HepG2 (cell line): Measurements from ENCODE around the gene PSMC1. TPM values are rescaled to one million over a fixed set of nuclear protein-coding genes. Genes with fewer than 3 reads are reported as not detected.
A peak's percentile ranks its signal among the peaks of the same experiment; 100 is the strongest.

ENCODE experiments used
- ATAC-seq: fragments of 200-7000 bp; cut with Tn5 transposase; 3 replicates; pipeline ENCODE4 v1.9.1; 2020; ENCODE audit warnings: mild to moderate bottlenecking, moderate library complexity
- BruUV-seq: library from RNA; stranded (reverse); fragments of 400-500 nt; replicated peaks from 2 replicates; lab custom pipeline; 2021; lab: Mats Ljungman, UMichigan
- CTCF ChIA-PET: fragments of 300-600 bp; formaldehyde crosslinking; extraction: SDS; loops from one replicate; lab custom pipeline; 2021; ENCODE audit warnings: low total read pairs, inconsistent platforms, low intra/inter-chr PET ratio; lab: Yijun Ruan, JAX
- POLR2A ChIA-PET: fragments of 350-600 bp; sonication (Branson Sonifier 250); formaldehyde crosslinking; loops from one replicate; lab custom pipeline; 2020; ENCODE audit warnings: antibody characterized with exemption, inconsistent platforms; lab: Yijun Ruan, JAX
- DNase-seq: peaks from one replicate; pipeline ENCODE4 v3.0.0-alpha.2; 2015; ENCODE audit warnings: low spot score
- FAIRE-seq: peaks from 3 replicates; lab custom pipeline; 2011; peaks lifted over from hg19 to GRCh38; lab: Jason Lieb, UNC
- H2AFZ ChIP-seq: one replicate; pipeline ENCODE4 v1.6.1; 2011; ENCODE audit warnings: low read length, inconsistent platforms
- H3K27ac ChIP-seq: fragments of 300-600 bp; 3 replicates; pipeline ENCODE4 v1.8.0; 2011; ENCODE audit warnings: mixed run types, mild to moderate bottlenecking, mixed read lengths, low read length, inconsistent platforms; ENCODE audit not compliant: insufficient read depth; ENCODE audit errors: extremely low read length
- H3K27me3 ChIP-seq, 2 experiments: fragments of 200-600 bp in 1 of 2; 2 replicates in 1 of 2; 3 replicates in 1 of 2; pipeline versions ENCODE4 v1.6.0 to v1.8.0; 2011; ENCODE audit warnings: low read length in 2 of 2, mild to moderate bottlenecking in 2 of 2, moderate library complexity in 2 of 2, inconsistent platforms in 1 of 2; ENCODE audit not compliant: insufficient read depth in 2 of 2, control insufficient read depth in 1 of 2
- H3K36me3 ChIP-seq, 2 experiments: fragments of 200-600 bp in 1 of 2; replicated peaks in 1 of 2; 2 replicates in 1 of 2; 3 replicates in 1 of 2; pipeline versions ENCODE4 v1.5.1 to v1.8.0; 2011; ENCODE audit warnings: low read length in 2 of 2, inconsistent platforms in 1 of 2; ENCODE audit not compliant: insufficient read depth in 2 of 2, control insufficient read depth in 1 of 2
- H3K4me1 ChIP-seq: 2 replicates; pipeline ENCODE4 v1.5.1; 2012; ENCODE audit warnings: low read length, inconsistent platforms; ENCODE audit not compliant: insufficient read depth
- H3K4me2 ChIP-seq: 2 replicates; pipeline ENCODE4 v1.6.0; 2011; ENCODE audit warnings: low read depth, low read length, inconsistent platforms
- H3K4me3 ChIP-seq, 3 experiments: fragments of 200-600 bp in 1 of 3; sonication (generic), shearing (Covaris generic) in 1 of 3; replicated peaks in 1 of 3; 2 replicates each; pipeline ENCODE4 v1.5.1; 2011 to 2016; ENCODE audit warnings: low read length in 3 of 3, inconsistent platforms in 2 of 3, low read depth in 2 of 3, mild to moderate bottlenecking in 2 of 3, control low read depth in 1 of 3, mixed read lengths in 1 of 3; ENCODE audit not compliant: insufficient read depth in 1 of 3
- H3K79me2 ChIP-seq: one replicate; pipeline ENCODE4 v1.6.1; 2011; ENCODE audit warnings: low read length, inconsistent platforms; ENCODE audit not compliant: insufficient read depth
- H3K9ac ChIP-seq: 2 replicates; pipeline ENCODE4 v1.6.0; 2011; ENCODE audit warnings: mild to moderate bottlenecking, low read depth, low read length, inconsistent platforms; ENCODE audit not compliant: insufficient read depth
- H3K9me3 ChIP-seq: 2 replicates; pipeline ENCODE4 v1.5.1; 2012; ENCODE audit warnings: mild to moderate bottlenecking, low read length
- H4K20me1 ChIP-seq: 2 replicates; pipeline ENCODE4 v1.6.0; 2011; ENCODE audit warnings: inconsistent platforms, mild to moderate bottlenecking, low read length, moderate library complexity; ENCODE audit not compliant: insufficient read depth
- CCDC6 ChIP-seq: sonication (generic); formaldehyde crosslinking; IDR thresholded peaks from 2 replicates; pipeline ENCODE4 v1.8.1; 2022; ENCODE audit warnings: mild to moderate bottlenecking, missing genetic modification reagents, moderate library complexity
- RFXAP ChIP-seq: sonication (generic); formaldehyde crosslinking; IDR thresholded peaks from 2 replicates; pipeline ENCODE4 v1.4.0; 2020; ENCODE audit warnings: missing genetic modification reagents, borderline replicate concordance
- RXRA ChIP-seq: sonication (generic); formaldehyde crosslinking; IDR thresholded peaks from 2 replicates; pipeline ENCODE4 v1.5.1; 2020; ENCODE audit warnings: missing genetic modification reagents
- WGBS: methylation state at CpG from one replicate; pipeline ENCODE4 v1.1.6; 2017; ENCODE audit warnings: low lambda C conversion rate; 5-methylcytosine and 5-hydroxymethylcytosine counted together
- in situ Hi-C: cut with HindIII; loops from 2 replicates; pipeline ENCODE4 v1.10.0; 2017; ENCODE audit warnings: low pct_unique_long_range_greater_than_20kb; ENCODE audit not compliant: extremely low pct_ligation_motif_present
- intact Hi-C: fragments of 100-400 bp; cut with micrococcal nuclease; formaldehyde crosslinking; loops from one replicate; pipeline ENCODE4 v1.10.0; 2022; ENCODE audit not compliant: unreplicated experiment
- polyA plus RNA-seq, 8 experiments: library from polyadenylated mRNA; depleted of rRNA in 3 of 8; stranded (reverse) in 7 of 8; unstranded in 1 of 8; fragments of >200 nt; fragmentation: Illumina TruSeq in 4 of 8; extraction: Trizol in 4 of 8; gene quantifications; 2 replicates each; pipeline versions ENCODE4 v1.2.1 to v1.2.3, GENCODE V29; 2011 to 2016; ENCODE audit warnings: low read depth in 4 of 8, missing spikeins in 1 of 8, mixed read lengths in 1 of 8; ENCODE audit not compliant: insufficient read depth in 1 of 8
- total RNA-seq, 5 experiments: library from RNA; depleted of rRNA; stranded (reverse); fragments of >200 nt; fragmentation: Illumina TruSeq; extraction: Trizol; gene quantifications; 2 replicates each; pipeline ENCODE4 v1.2.3, GENCODE V29; 2016; ENCODE audit warnings: low read depth in 1 of 5
- TF ChIP-seq, protein P1 (sequence below): sonication (generic); formaldehyde crosslinking; IDR thresholded peaks from 2 replicates; pipeline ENCODE4 v1.4.0; 2020; ENCODE audit warnings: mild to moderate bottlenecking, missing genetic modification reagents
- TF ChIP-seq, protein P2 (sequence below): sonication (generic); formaldehyde crosslinking; conservative IDR thresholded peaks from 2 replicates; pipeline ENCODE4 v1.4.0; 2020; ENCODE audit warnings: missing genetic modification reagents

The PSMC1 gene
- total and polyA plus RNA-seq, 2 of the 13 experiments (the other 11 are each of a cell fraction or from before 2014, with no cell fraction given): 48.6 to 167 TPM

DNA sequence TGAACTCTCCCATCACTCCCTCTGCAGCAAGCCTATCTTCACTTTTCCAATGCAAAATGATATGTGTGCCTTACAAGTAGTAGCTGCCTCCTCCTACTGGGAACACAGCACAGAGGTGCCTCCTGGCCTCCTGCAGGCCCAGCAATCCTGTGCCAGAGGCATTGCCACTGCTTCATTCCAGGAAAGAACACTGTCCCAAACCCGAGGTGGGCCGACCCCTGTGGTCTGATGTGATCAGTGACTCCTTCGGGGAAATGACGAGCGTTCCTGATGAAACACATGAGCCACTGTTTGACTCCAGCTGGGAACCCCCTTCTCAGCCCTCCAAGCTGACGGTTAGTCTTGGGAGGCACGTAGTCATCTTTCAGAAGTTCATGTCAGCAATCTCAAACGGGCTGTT is 19.5 kb downstream of the PSMC1 start:
- POLR2A ChIA-PET: no interaction called here
- H3K4me3 ChIP-seq: no peak overlapping the region
- in situ Hi-C loops (no loop called here), intact Hi-C loops (no loop called here)
- H3K79me2 ChIP-seq: no peaks in the 10 kb centered on the region
- DNase-seq (no peak), ATAC-seq (peak; percentile 6; the same call in 2 of the 3 replicates), FAIRE-seq (no peak)
- CTCF ChIA-PET: no interaction called here
- peaks cover 9 to 49% of the 10 kb centered on the region in 2 experiments for H3K36me3 ChIP-seq
- no peak overlapping the region for H3K4me2 ChIP-seq
- H2AFZ ChIP-seq: no peak overlapping the region
- no peaks in the 10 kb centered on the region for H3K9me3 ChIP-seq
- no peaks in the 10 kb centered on the region for H3K27me3 ChIP-seq
- no peaks in the 10 kb centered on the region for H3K4me1 ChIP-seq
- H4K20me1 ChIP-seq: no peaks in the 10 kb centered on the region
- no TSS peak for BruUV-seq
- 93% methylated on average over 4 of the region's 8 CpGs for WGBS
- TF ChIP-seq RXRA (CRISPR knock-in tag): no peak
- TF ChIP-seq, protein P1, sequence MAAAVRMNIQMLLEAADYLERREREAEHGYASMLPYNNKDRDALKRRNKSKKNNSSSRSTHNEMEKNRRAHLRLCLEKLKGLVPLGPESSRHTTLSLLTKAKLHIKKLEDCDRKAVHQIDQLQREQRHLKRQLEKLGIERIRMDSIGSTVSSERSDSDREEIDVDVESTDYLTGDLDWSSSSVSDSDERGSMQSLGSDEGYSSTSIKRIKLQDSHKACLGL: no peak
- no peak for TF ChIP-seq RFXAP
- TF ChIP-seq, protein P2, sequence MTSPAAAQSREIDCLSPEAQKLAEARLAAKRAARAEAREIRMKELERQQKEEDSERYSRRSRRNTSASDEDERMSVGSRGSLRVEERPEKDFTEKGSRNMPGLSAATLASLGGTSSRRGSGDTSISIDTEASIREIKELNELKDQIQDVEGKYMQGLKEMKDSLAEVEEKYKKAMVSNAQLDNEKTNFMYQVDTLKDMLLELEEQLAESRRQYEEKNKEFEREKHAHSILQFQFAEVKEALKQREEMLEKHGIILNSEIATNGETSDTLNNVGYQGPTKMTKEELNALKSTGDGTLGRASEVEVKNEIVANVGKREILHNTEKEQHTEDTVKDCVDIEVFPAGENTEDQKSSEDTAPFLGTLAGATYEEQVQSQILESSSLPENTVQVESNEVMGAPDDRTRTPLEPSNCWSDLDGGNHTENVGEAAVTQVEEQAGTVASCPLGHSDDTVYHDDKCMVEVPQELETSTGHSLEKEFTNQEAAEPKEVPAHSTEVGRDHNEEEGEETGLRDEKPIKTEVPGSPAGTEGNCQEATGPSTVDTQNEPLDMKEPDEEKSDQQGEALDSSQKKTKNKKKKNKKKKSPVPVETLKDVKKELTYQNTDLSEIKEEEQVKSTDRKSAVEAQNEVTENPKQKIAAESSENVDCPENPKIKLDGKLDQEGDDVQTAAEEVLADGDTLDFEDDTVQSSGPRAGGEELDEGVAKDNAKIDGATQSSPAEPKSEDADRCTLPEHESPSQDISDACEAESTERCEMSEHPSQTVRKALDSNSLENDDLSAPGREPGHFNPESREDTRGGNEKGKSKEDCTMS (CRISPR knock-in tag): no peak
- no peak for TF ChIP-seq CCDC6
- TF ChIP-seq, all 625 proteins: peak for 0
- Histone ChIP-seq H3K9ac (no peak overlapping the region), H3K27ac (no peak overlapping the region)
